Keratinocyte (primary cell): Measurements from ENCODE around the gene MORN5. TPM values are rescaled to one million over a fixed set of nuclear protein-coding genes. Genes with fewer than 3 reads are reported as not detected.

Source experiments
- DNase-seq: peaks from one replicate; pipeline ENCODE4 v3.0.0-alpha.2; 2011; ENCODE audit warnings: low read depth, missing footprints, low spot score
- FAIRE-seq: peaks from 2 replicates; lab custom pipeline; 2011; peaks lifted over from hg19 to GRCh38; lab: Jason Lieb, UNC
- H2AFZ ChIP-seq: 2 replicates; pipeline ENCODE4 v1.6.0; 2012; ENCODE audit warnings: low read length, control low read depth, inconsistent platforms; ENCODE audit not compliant: control insufficient read depth
- H3K27ac ChIP-seq: 2 replicates; pipeline ENCODE4 v1.5.1; 2011; ENCODE audit warnings: low read length; ENCODE audit not compliant: control insufficient read depth, insufficient read depth
- H3K27me3 ChIP-seq: 3 replicates; pipeline ENCODE4 v1.6.0; 2011; ENCODE audit warnings: low read length; ENCODE audit not compliant: control insufficient read depth, insufficient read depth; ENCODE audit errors: extremely low read depth
- H3K36me3 ChIP-seq, 2 experiments: 2 replicates in 1 of 2; 3 replicates in 1 of 2; pipeline ENCODE4 v1.5.1; 2011; ENCODE audit warnings: low read length in 2 of 2, mild to moderate bottlenecking in 1 of 2; ENCODE audit not compliant: control insufficient read depth in 2 of 2, insufficient read depth in 2 of 2; ENCODE audit errors: extremely low read depth in 1 of 2
- H3K4me1 ChIP-seq: 3 replicates; pipeline ENCODE4 v1.5.1; 2011; ENCODE audit warnings: low read length; ENCODE audit not compliant: control insufficient read depth, insufficient read depth; ENCODE audit errors: extremely low read depth
- H3K4me2 ChIP-seq: 3 replicates; pipeline ENCODE4 v1.6.0; 2011; ENCODE audit warnings: low read depth, low read length; ENCODE audit not compliant: control insufficient read depth, insufficient read depth; ENCODE audit errors: extremely low read depth
- H3K4me3 ChIP-seq, 3 experiments: fragments of 200-600 bp in 1 of 3; sonication (generic) in 1 of 3; 2 replicates in 2 of 3; 3 replicates in 1 of 3; pipeline ENCODE4 v1.5.1; 2011 to 2016; ENCODE audit warnings: low read length in 3 of 3, mild to moderate bottlenecking in 3 of 3, control low read depth in 2 of 3, inconsistent platforms in 1 of 3, low read depth in 1 of 3, mixed read lengths in 1 of 3, mixed run types in 1 of 3, moderate library complexity in 1 of 3; ENCODE audit not compliant: control insufficient read depth in 2 of 3, insufficient read depth in 2 of 3; ENCODE audit errors: extremely low read depth in 1 of 3
- H3K79me2 ChIP-seq: 2 replicates; pipeline ENCODE4 v1.6.0; 2012; ENCODE audit warnings: low read length; ENCODE audit not compliant: control insufficient read depth, insufficient read depth
- H3K9ac ChIP-seq: 3 replicates; pipeline ENCODE4 v1.6.0; 2011; ENCODE audit warnings: low read length; ENCODE audit not compliant: control insufficient read depth, insufficient read depth; ENCODE audit errors: extremely low read depth
- H3K9me1 ChIP-seq: 3 replicates; pipeline ENCODE4 v1.6.0; 2011; ENCODE audit warnings: low read length; ENCODE audit not compliant: control insufficient read depth, insufficient read depth; ENCODE audit errors: extremely low read depth
- H3K9me3 ChIP-seq: 2 replicates; pipeline ENCODE4 v1.5.1; 2012; ENCODE audit warnings: low read depth, low read length; ENCODE audit not compliant: control insufficient read depth
- H4K20me1 ChIP-seq: 3 replicates; pipeline ENCODE4 v1.6.0; 2011; ENCODE audit warnings: low read length; ENCODE audit not compliant: control insufficient read depth, insufficient read depth; ENCODE audit errors: extremely low read depth
- EZH2 ChIP-seq: IDR thresholded peaks from one replicate; pipeline ENCODE4 v1.6.1; 2012; ENCODE audit warnings: inconsistent platforms, mild to moderate bottlenecking, low read length, moderate library complexity
- dilution Hi-C: fragments of 300-500 bp; cut with MboI; formaldehyde crosslinking; loops from one replicate; pipeline ENCODE4 v1.7.0; 2020; ENCODE audit warnings: low sequenced_read_pairs; ENCODE audit not compliant: extremely low pct_ligation_motif_present
- polyA plus RNA-seq, 5 experiments: library from polyadenylated mRNA; depleted of rRNA in 3 of 5; stranded (reverse) in 3 of 5; stranded (forward) in 1 of 5; unstranded in 1 of 5; fragments of >200 nt; gene quantifications; 1 replicate in 1 of 5; 2 replicates in 3 of 5; 3 replicates in 1 of 5; pipeline versions ENCODE4 v1.2.1 to v1.2.3, GENCODE V29; 2011 to 2012; ENCODE audit warnings: missing spikeins in 2 of 5, low read depth in 1 of 5, low replicate concordance in 1 of 5
- small RNA-seq, 3 experiments: library from RNA; depleted of rRNA; stranded (forward); fragments of <200 nt; gene quantifications; one replicate each; pipeline ENCODE3, GENCODE V24; 2012; ENCODE audit warnings: low read depth in 3 of 3, low replicate concordance in 1 of 3; ENCODE audit not compliant: insufficient read length in 3 of 3
- TF ChIP-seq, protein P1 (sequence below), 3 experiments: IDR thresholded peaks in 1 of 3; conservative IDR thresholded peaks in 1 of 3; optimal IDR thresholded peaks in 1 of 3; 2 replicates in 2 of 3; 3 replicates in 1 of 3; pipeline versions ENCODE3 to v1.5.1; 2011; ENCODE audit warnings: low read length in 3 of 3, mild to moderate bottlenecking in 3 of 3, moderate library complexity in 2 of 3, control low read depth in 1 of 3, inconsistent platforms in 1 of 3; ENCODE audit not compliant: insufficient read depth in 2 of 3; ENCODE audit errors: extremely low read depth in 1 of 3

The MORN5 gene
- polyA plus RNA-seq, 1 donor (not counting 4 experiments of a cell fraction or from before 2014, with no cell fraction given) = not detected

DNA sequence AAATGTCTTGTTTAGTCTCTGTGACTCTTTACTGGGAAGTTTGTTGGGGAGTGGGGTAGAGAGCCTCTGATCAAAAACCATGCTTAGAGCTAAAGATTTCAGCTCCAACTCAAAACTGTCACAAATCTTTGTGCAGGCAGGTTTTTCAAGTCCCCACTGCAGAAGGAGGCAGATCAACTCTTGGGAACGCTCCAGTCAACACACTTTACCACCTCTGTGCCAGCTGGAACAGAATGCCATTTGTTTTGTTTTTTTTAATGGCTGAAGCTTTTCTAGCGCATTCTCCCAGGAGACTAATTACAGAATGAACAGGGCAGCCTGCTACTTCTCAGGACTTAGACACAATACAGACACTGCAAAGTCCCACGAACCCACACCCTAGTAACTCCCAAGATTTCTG, 87.0 kb downstream of the MORN5 start:
- Histone ChIP-seq H3K9ac (no peak overlapping the region), H3K4me2 (no peak overlapping the region), H3K27ac (no peak overlapping the region), H3K27me3 (no peaks in the 10 kb centered on the region), H3K4me1 (no peaks in the 10 kb centered on the region), H4K20me1 (no peaks in the 10 kb centered on the region), H3K9me3 (no peaks in the 10 kb centered on the region), H3K79me2 (no peaks in the 10 kb centered on the region), H3K36me3 (peaks cover 10 to 23% of the 10 kb centered on the region in 2 experiments), H2AFZ (no peak overlapping the region), H3K4me3 (no peak overlapping the region), H3K9me1 (no peaks in the 10 kb centered on the region)
- DNase-seq (no peak), FAIRE-seq (no peak)
- dilution Hi-C loops = no loop called here
- TF ChIP-seq, protein P1, sequence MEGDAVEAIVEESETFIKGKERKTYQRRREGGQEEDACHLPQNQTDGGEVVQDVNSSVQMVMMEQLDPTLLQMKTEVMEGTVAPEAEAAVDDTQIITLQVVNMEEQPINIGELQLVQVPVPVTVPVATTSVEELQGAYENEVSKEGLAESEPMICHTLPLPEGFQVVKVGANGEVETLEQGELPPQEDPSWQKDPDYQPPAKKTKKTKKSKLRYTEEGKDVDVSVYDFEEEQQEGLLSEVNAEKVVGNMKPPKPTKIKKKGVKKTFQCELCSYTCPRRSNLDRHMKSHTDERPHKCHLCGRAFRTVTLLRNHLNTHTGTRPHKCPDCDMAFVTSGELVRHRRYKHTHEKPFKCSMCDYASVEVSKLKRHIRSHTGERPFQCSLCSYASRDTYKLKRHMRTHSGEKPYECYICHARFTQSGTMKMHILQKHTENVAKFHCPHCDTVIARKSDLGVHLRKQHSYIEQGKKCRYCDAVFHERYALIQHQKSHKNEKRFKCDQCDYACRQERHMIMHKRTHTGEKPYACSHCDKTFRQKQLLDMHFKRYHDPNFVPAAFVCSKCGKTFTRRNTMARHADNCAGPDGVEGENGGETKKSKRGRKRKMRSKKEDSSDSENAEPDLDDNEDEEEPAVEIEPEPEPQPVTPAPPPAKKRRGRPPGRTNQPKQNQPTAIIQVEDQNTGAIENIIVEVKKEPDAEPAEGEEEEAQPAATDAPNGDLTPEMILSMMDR (optimal IDR thresholded peaks at IDR 0.05 in 1 of 3, IDR thresholded peaks at IDR 0.05 in 1 of 3, conservative IDR thresholded peaks at IDR 0.05 in 1 of 3; ENCODE audit: extremely low read depth in 1 of 3, insufficient read depth in 2 of 3, low read length in 3 of 3) = no peak
- no peak for TF ChIP-seq EZH2

DNA sequence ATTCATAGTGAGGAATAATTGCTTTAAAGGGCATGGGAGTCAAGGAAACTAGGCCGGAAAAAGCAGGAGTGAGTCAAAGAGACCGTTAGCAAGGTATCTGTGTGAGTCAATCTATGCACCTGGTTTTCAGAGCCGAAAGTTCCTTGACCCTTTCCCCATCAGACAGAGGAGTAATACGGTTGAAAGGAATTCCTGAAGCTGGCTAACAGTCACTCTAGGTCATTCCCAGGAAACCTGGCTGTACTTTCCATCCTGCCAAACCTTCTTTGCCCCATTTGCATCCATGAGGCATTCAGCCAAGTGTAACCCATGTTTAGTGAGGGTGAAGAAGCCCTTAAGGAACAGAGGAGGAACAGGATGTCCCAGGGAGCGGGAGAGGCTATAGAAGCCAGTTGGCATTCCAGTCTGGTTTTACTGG, 88.7 kb downstream of the MORN5 start:
- Histone ChIP-seq H3K4me1 (no peaks in the 10 kb centered on the region), H4K20me1 (no peaks in the 10 kb centered on the region), H3K27me3 (no peaks in the 10 kb centered on the region), H3K4me2 (peak overlapping the region; percentile 12), H2AFZ (no peak overlapping the region), H3K9me3 (no peaks in the 10 kb centered on the region), H3K79me2 (peaks cover 2% of the 10 kb centered on the region), H3K9me1 (no peaks in the 10 kb centered on the region), H3K9ac (no peak overlapping the region), H3K27ac (peak overlapping the region; percentile 72), H3K4me3 (no peak overlapping the region), H3K36me3 (peaks cover 8 to 23% of the 10 kb centered on the region in 2 experiments)
- FAIRE-seq (peak; percentile 75), DNase-seq (no peak)
- TF ChIP-seq EZH2 = no peak
- TF ChIP-seq, protein P1 (optimal IDR thresholded peaks at IDR 0.05 in 1 of 3, IDR thresholded peaks at IDR 0.05 in 1 of 3, conservative IDR thresholded peaks at IDR 0.05 in 1 of 3; ENCODE audit: extremely low read depth in 1 of 3, insufficient read depth in 2 of 3, low read length in 3 of 3) = no peak
- dilution Hi-C loops = no loop called here

Small RNA genes lying within 50 kb of the gene (small RNA-seq; reads per million reads assigned to genes)
- 0 reads per million in 3 experiments for gene MIR4478

Other genes with a start within 250 kb of the MORN5 start
- gene TTLL11, start 66.6 kb upstream of the MORN5 start, polyA plus RNA-seq = 7.6 to 8.5 TPM (median 8.0 TPM) in 3 replicates
- 87.9 to 105 TPM (median 90.9 TPM) in 3 replicates for gene NDUFA8, start 129 bp upstream of the MORN5 start, polyA plus RNA-seq
- gene LHX6, start 69.0 kb downstream of the MORN5 start, polyA plus RNA-seq = 0.12 to 0.17 TPM (median 0.13 TPM) in 3 replicates
- 22.4 to 43.4 TPM (median 27.1 TPM) in 3 replicates for gene RBM18, start 104.9 kb downstream of the MORN5 start, polyA plus RNA-seq
- gene MRRF, start 105.0 kb downstream of the MORN5 start, polyA plus RNA-seq = 62.9 to 82.6 TPM (median 72.6 TPM) in 3 replicates
- 2.4 to 4.5 TPM (median 4.0 TPM) in 3 replicates for gene PTGS1, start 211.1 kb downstream of the MORN5 start, polyA plus RNA-seq